GM19239 (cell line): ENCODE measurements around the gene RNF213.

Experiments
- DNase-seq: peaks from one replicate; pipeline ENCODE4 v3.0.0; 2011; ENCODE audit warnings: low spot score; ENCODE audit not compliant: insufficient read length
- FAIRE-seq: peaks from 2 replicates; lab custom pipeline; 2011; peaks lifted over from hg19 to GRCh38; lab: Jason Lieb, UNC

Gene RNF213

GRCh38 chr17:80359422-80360110 lies 98.9 kb downstream of the RNF213 start:
- DNase-seq: no peak
- no peak for FAIRE-seq

GRCh38 chr17:80360396-80360795 lies 99.7 kb downstream of the RNF213 start:
- FAIRE-seq (no peak), DNase-seq (no peak)

GRCh38 chr17:80361495-80362220 lies 101.0 kb downstream of the RNF213 start:
- DNase-seq (no peak), FAIRE-seq (no peak)

- DNase-seq (no peak), FAIRE-seq (no peak)
These were observed 101.9 kb downstream of the RNF213 start for GRCh38 chr17:80362428-80363119.

- no peak for DNase-seq
- FAIRE-seq: no peak
These were observed 102.5 kb downstream of the RNF213 start for GRCh38 chr17:80363120-80363515.

- no peak for FAIRE-seq
These were observed 103.0 kb downstream of the RNF213 start for GRCh38 chr17:80363518-80364090.

GRCh38 chr17:80364091-80364691 lies 103.5 kb downstream of the RNF213 start:
- no peak for DNase-seq

More at GRCh38 chr17:80363518-80364090, 103.0 kb downstream of the RNF213 start:
- DNase-seq: no peak

GRCh38 chr17:80365001-80365965 lies 104.6 kb downstream of the RNF213 start:
- FAIRE-seq (no peak), DNase-seq (no peak)

More at GRCh38 chr17:80364091-80364691, 103.5 kb downstream of the RNF213 start:
- FAIRE-seq: no peak

GRCh38 chr17:80365983-80366382 lies 105.3 kb downstream of the RNF213 start:
- DNase-seq: no peak
- FAIRE-seq: no peak

- no peak for DNase-seq
- no peak for FAIRE-seq
These were observed 106.9 kb downstream of the RNF213 start for GRCh38 chr17:80367503-80367902.

- FAIRE-seq: no peak
- no peak for DNase-seq
These were observed 110.5 kb downstream of the RNF213 start for GRCh38 chr17:80371196-80371595.

GRCh38 chr17:80372456-80372855 lies 111.8 kb downstream of the RNF213 start:
- no peak for DNase-seq
- FAIRE-seq: no peak

GRCh38 chr17:80372922-80373570 lies 112.4 kb downstream of the RNF213 start:
- DNase-seq: no peak
- no peak for FAIRE-seq

GRCh38 chr17:80374039-80374731 lies 113.5 kb downstream of the RNF213 start:
- DNase-seq (no peak), FAIRE-seq (no peak)

- no peak for DNase-seq
- no peak for FAIRE-seq
These were observed 114.3 kb downstream of the RNF213 start for GRCh38 chr17:80374732-80375585.

- DNase-seq: no peak
- FAIRE-seq: no peak
These were observed 115.9 kb downstream of the RNF213 start for GRCh38 chr17:80376531-80376930.

GRCh38 chr17:80377798-80378197 lies 117.1 kb downstream of the RNF213 start:
- FAIRE-seq (no peak), DNase-seq (no peak)
